Aorta (tissue), 5 donors: ENCODE data around the gene GLRX2. TPM values are rescaled to one million over a fixed set of nuclear protein-coding genes. Genes with fewer than 3 reads are reported as not detected.

ENCODE experiments used
- ATAC-seq: fragments of 200-7000 bp; cut with Tn5 transposase; one replicate; pipeline ENCODE4 v1.9.1; 2022; ENCODE audit warnings: moderate library complexity; ENCODE audit not compliant: low FRiP score
- DNase-seq, 2 donors: peaks; one replicate each; pipeline ENCODE4 v3.0.0-alpha.2; 2020
- H3K27ac ChIP-seq, 2 donors: one replicate each; pipeline ENCODE4 v1.5.1; 2013; ENCODE audit warnings: low read length in 2 of 2, mild to moderate bottlenecking in 2 of 2, moderate library complexity in 2 of 2, control low read depth in 1 of 2, inconsistent platforms in 1 of 2, low read depth in 1 of 2
- H3K27me3 ChIP-seq, 2 donors: one replicate each; pipeline ENCODE4 v1.6.1; 2013; ENCODE audit warnings: control low read depth in 1 of 2, low read length in 1 of 2, mild to moderate bottlenecking in 1 of 2, moderate library complexity in 1 of 2; ENCODE audit not compliant: insufficient read depth in 2 of 2, control insufficient read depth in 1 of 2
- H3K36me3 ChIP-seq, 2 donors: one replicate each; pipeline ENCODE4 v1.6.1; 2013; ENCODE audit warnings: control low read depth in 1 of 2, low read length in 1 of 2, mild to moderate bottlenecking in 1 of 2; ENCODE audit not compliant: insufficient read depth in 2 of 2, control insufficient read depth in 1 of 2
- H3K4me1 ChIP-seq, 2 donors: one replicate each; pipeline ENCODE4 v1.6.1; 2013; ENCODE audit warnings: low read length in 2 of 2, control low read depth in 1 of 2, mild to moderate bottlenecking in 1 of 2, moderate library complexity in 1 of 2; ENCODE audit not compliant: insufficient read depth in 2 of 2, control insufficient read depth in 1 of 2
- H3K4me3 ChIP-seq, 2 donors: one replicate each; pipeline ENCODE4 v1.5.1; 2013; ENCODE audit warnings: low read length in 2 of 2, control low read depth in 1 of 2, mild to moderate bottlenecking in 1 of 2
- H3K9me3 ChIP-seq: one replicate; pipeline ENCODE4 v1.6.1; 2013; ENCODE audit warnings: mild to moderate bottlenecking, low read length; ENCODE audit not compliant: control insufficient read depth
- WGBS, 2 donors: extraction: QIAGEN DNeasy Blood & Tissue Kit; methylation state at CpG; one replicate each; pipeline ENCODE4 v1.1.7; 2013; 5-methylcytosine and 5-hydroxymethylcytosine counted together
- intact Hi-C, 2 donors: fragments of 100-400 bp; cut with DNase I; formaldehyde crosslinking; loops; one replicate each; pipeline versions ENCODE4 v1.14.2 to v1.15.0; 2022
- polyA plus RNA-seq, 2 donors: library from polyadenylated mRNA; stranded (reverse); fragments of 200-250 nt; gene quantifications; one replicate each; pipeline ENCODE4 v1.2.3, GENCODE V29; 2013
- total RNA-seq, 2 donors: library from RNA; stranded (reverse); fragmentation: NEBNext Ultra II Directional; extraction: Animal tissue kit (Norgen Biotek cat#: 25700); gene quantifications; one replicate each; pipeline ENCODE4 v1.2.1, GENCODE V29; 2021
- donor health status: healthy with polysubstance abuse.
- donor health status: Bipolar disorder and iron deficiency.
- donor health status: DM: no; HTN: no; CAD: no.
- donor health status: DM: no; HTN: no; CAD: no.
- donor health status: DM: yes; HTN: yes; CAD: no.

Gene GLRX2
- total and polyA plus RNA-seq, 4 donors, result 13.4 to 30.8 (median 14.6) TPM

GRCh38 chr1:193115629-193116227, 10.5 kb upstream of the GLRX2 start:
- ATAC-seq (peak; percentile 67), DNase-seq (no peak)
- H3K27ac ChIP-seq, result peak overlapping the region in 1 of 2 donors; percentile 64
- H3K9me3 ChIP-seq, result no peaks in the 10 kb centered on the region
- H3K4me3 ChIP-seq, result no peak overlapping the region
- intact Hi-C loops, result no loop called here
- no peaks in the 10 kb centered on the region for H3K36me3 ChIP-seq
- WGBS, 2 donors, result 37 to 58% methylated on average over 1 of the region's 1 CpG
- H3K4me1 ChIP-seq, result peaks cover 0 to 5% of the 10 kb centered on the region in 2 donors
- H3K27me3 ChIP-seq, result no peaks in the 10 kb centered on the region

- H3K4me3 ChIP-seq, result no peak overlapping the region
- DNase-seq, result no peak
- no peaks in the 10 kb centered on the region for H3K9me3 ChIP-seq
- WGBS, 2 donors, result 80 to 82% methylated on average over 6 of the region's 6 CpGs
- no peaks in the 10 kb centered on the region for H3K36me3 ChIP-seq
- intact Hi-C loops, result no loop called here
- H3K27ac ChIP-seq, result no peak overlapping the region
- peaks cover 0 to 5% of the 10 kb centered on the region in 2 donors for H3K4me1 ChIP-seq
- no peaks in the 10 kb centered on the region for H3K27me3 ChIP-seq
- ATAC-seq, result no peak
These were observed 9.4 kb upstream of the GLRX2 start for GRCh38 chr1:193114485-193115095.

GRCh38 chr1:193113992-193114332, 8.7 kb upstream of the GLRX2 start:
- Histone ChIP-seq H3K27ac (no peak overlapping the region), H3K9me3 (no peaks in the 10 kb centered on the region), H3K4me1 (peaks cover 0 to 5% of the 10 kb centered on the region in 2 donors), H3K36me3 (no peaks in the 10 kb centered on the region), H3K27me3 (no peaks in the 10 kb centered on the region), H3K4me3 (no peak overlapping the region)
- no peak for DNase-seq
- no peak for ATAC-seq
- intact Hi-C loops, result no loop called here

- H3K36me3 ChIP-seq, result no peaks in the 10 kb centered on the region
- ATAC-seq (no peak), DNase-seq (no peak)
- H3K27ac ChIP-seq, result no peak overlapping the region
- no peaks in the 10 kb centered on the region for H3K9me3 ChIP-seq
- intact Hi-C loops, result no loop called here
- no peaks in the 10 kb centered on the region for H3K27me3 ChIP-seq
- peaks cover 0 to 5% of the 10 kb centered on the region in 2 donors for H3K4me1 ChIP-seq
- 82 to 93% methylated on average over 9 of the region's 9 CpGs for WGBS, 2 donors
- H3K4me3 ChIP-seq, result no peak overlapping the region
These were observed 8.2 kb upstream of the GLRX2 start for GRCh38 chr1:193113258-193113991.

- intact Hi-C loops, result no loop called here
- WGBS, 2 donors, result 15 to 16% methylated on average over 6 of the region's 6 CpGs
- H3K4me1 ChIP-seq, result peaks cover 0 to 5% of the 10 kb centered on the region in 2 donors
- peak; percentile 79 for ATAC-seq
- no peak overlapping the region for H3K27ac ChIP-seq
- DNase-seq, result peak; percentile 82 to 85
- H3K27me3 ChIP-seq, result no peaks in the 10 kb centered on the region
- H3K9me3 ChIP-seq, result no peaks in the 10 kb centered on the region
- no peak overlapping the region for H3K4me3 ChIP-seq
- no peaks in the 10 kb centered on the region for H3K36me3 ChIP-seq
These were observed 6.5 kb upstream of the GLRX2 start for GRCh38 chr1:193111641-193112090.

- WGBS, 2 donors, result 92 to 93% methylated on average over 3 of the region's 3 CpGs
- peaks cover 0 to 4% of the 10 kb centered on the region in 2 donors for H3K4me1 ChIP-seq
- DNase-seq (no peak), ATAC-seq (no peak)
- H3K4me3 ChIP-seq, result no peak overlapping the region
- no peaks in the 10 kb centered on the region for H3K9me3 ChIP-seq
- no peaks in the 10 kb centered on the region for H3K27me3 ChIP-seq
- no peaks in the 10 kb centered on the region for H3K36me3 ChIP-seq
- intact Hi-C loops, result no loop called here
- H3K27ac ChIP-seq, result no peak overlapping the region
These were observed 5.7 kb upstream of the GLRX2 start for GRCh38 chr1:193110864-193111263.

- Histone ChIP-seq H3K4me3 (no peak overlapping the region), H3K4me1 (peaks cover 0 to 3% of the 10 kb centered on the region in 2 donors), H3K36me3 (no peaks in the 10 kb centered on the region), H3K27me3 (no peaks in the 10 kb centered on the region), H3K9me3 (no peaks in the 10 kb centered on the region), H3K27ac (no peak overlapping the region)
- DNase-seq, result no peak
- ATAC-seq, result no peak
- intact Hi-C loops, result no loop called here
- WGBS, 2 donors, result 97% methylated on average over 1 of the region's 1 CpG
These were observed 5.0 kb upstream of the GLRX2 start for GRCh38 chr1:193110246-193110645.

GRCh38 chr1:193109619-193110018, 4.4 kb upstream of the GLRX2 start:
- no peak for ATAC-seq
- H3K4me3 ChIP-seq, result no peak overlapping the region
- H3K4me1 ChIP-seq, result peaks cover 0 to 3% of the 10 kb centered on the region in 2 donors
- WGBS, 2 donors, result 94 to 100% methylated on average over 1 of the region's 1 CpG
- no peaks in the 10 kb centered on the region for H3K9me3 ChIP-seq
- no peak overlapping the region for H3K27ac ChIP-seq
- no peak for DNase-seq
- H3K27me3 ChIP-seq, result no peaks in the 10 kb centered on the region
- no peaks in the 10 kb centered on the region for H3K36me3 ChIP-seq
- intact Hi-C loops, result loop anchor here in 1 of 2 donors (10.0 kb wide), 1 partner anchor 305 kb away; the partner anchor contains the start of gene RGS2
